Measurements from ENCODE around the gene SPN.

SPN gene

DNA sequence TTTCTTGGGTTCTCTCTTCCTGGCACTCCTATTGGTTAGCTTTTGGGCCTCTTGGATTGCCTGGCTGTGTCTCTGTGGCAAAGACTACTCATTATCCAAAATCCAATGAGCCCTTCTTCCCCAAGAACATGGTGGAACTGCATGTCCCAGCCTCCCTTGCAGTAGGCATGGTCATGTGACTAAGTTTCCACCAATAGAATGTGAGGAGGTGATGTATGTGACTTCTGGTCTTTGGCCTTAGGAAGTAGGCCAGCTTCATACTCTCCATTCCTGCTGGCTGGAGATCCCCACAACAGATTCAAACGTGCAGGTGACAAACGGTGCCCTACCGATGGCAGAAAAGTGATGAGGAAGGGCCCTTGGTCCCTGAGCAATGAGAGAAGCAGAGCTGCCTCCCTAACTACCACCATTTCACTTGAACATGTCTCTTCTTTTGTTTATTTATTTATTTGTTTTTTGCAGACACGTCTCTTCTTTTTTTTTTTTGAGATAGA is 17.3 kb upstream of the SPN start:
- no peaks in the 10 kb centered on the region for H3K9me3 ChIP-seq
- peak; percentile 35 for DNase-seq
- TF ChIP-seq, protein P1, sequence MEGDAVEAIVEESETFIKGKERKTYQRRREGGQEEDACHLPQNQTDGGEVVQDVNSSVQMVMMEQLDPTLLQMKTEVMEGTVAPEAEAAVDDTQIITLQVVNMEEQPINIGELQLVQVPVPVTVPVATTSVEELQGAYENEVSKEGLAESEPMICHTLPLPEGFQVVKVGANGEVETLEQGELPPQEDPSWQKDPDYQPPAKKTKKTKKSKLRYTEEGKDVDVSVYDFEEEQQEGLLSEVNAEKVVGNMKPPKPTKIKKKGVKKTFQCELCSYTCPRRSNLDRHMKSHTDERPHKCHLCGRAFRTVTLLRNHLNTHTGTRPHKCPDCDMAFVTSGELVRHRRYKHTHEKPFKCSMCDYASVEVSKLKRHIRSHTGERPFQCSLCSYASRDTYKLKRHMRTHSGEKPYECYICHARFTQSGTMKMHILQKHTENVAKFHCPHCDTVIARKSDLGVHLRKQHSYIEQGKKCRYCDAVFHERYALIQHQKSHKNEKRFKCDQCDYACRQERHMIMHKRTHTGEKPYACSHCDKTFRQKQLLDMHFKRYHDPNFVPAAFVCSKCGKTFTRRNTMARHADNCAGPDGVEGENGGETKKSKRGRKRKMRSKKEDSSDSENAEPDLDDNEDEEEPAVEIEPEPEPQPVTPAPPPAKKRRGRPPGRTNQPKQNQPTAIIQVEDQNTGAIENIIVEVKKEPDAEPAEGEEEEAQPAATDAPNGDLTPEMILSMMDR (IDR thresholded peaks at IDR 0.05; ENCODE audit: low read depth, low read length): no peak
- no peaks in the 10 kb centered on the region for H3K27me3 ChIP-seq
- H3K4me3 ChIP-seq (ENCODE audit: low read depth, low read length): no peak overlapping the region
- H3K36me3 ChIP-seq: no peaks in the 10 kb centered on the region
- no peaks in the 10 kb centered on the region for H3K4me1 ChIP-seq

DNA sequence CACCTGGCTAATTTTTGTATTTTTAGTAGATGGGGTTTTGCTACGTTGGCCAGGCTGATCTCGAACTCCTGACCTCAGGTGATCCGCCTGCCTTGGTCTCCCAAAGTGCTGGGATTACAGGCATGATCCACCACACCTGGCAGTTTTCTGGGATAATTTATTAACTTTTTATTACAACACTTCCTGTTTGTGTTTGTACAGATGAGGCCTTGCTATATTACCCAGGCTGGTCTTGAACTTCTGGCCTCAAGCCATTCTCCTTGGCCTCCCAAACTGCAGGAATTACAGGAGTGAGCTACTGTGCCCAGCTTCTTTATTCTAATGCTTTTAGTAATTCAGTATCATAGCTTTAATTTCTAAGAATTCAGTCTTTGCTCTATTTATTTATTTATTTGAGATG is 16.1 kb upstream of the SPN start:
- H3K4me1 ChIP-seq: 0 out of 2 replicates have a peak, but pooled peaks cover 1% of the 10 kb centered on the region
- H3K4me3 ChIP-seq (ENCODE audit: low read depth, low read length): no peak overlapping the region
- TF ChIP-seq, protein P1 (IDR thresholded peaks at IDR 0.05; ENCODE audit: low read depth, low read length): no peak
- no peak for DNase-seq
- no peaks in the 10 kb centered on the region for H3K27me3 ChIP-seq
- no peaks in the 10 kb centered on the region for H3K36me3 ChIP-seq
- H3K9me3 ChIP-seq: no peaks in the 10 kb centered on the region

DNA sequence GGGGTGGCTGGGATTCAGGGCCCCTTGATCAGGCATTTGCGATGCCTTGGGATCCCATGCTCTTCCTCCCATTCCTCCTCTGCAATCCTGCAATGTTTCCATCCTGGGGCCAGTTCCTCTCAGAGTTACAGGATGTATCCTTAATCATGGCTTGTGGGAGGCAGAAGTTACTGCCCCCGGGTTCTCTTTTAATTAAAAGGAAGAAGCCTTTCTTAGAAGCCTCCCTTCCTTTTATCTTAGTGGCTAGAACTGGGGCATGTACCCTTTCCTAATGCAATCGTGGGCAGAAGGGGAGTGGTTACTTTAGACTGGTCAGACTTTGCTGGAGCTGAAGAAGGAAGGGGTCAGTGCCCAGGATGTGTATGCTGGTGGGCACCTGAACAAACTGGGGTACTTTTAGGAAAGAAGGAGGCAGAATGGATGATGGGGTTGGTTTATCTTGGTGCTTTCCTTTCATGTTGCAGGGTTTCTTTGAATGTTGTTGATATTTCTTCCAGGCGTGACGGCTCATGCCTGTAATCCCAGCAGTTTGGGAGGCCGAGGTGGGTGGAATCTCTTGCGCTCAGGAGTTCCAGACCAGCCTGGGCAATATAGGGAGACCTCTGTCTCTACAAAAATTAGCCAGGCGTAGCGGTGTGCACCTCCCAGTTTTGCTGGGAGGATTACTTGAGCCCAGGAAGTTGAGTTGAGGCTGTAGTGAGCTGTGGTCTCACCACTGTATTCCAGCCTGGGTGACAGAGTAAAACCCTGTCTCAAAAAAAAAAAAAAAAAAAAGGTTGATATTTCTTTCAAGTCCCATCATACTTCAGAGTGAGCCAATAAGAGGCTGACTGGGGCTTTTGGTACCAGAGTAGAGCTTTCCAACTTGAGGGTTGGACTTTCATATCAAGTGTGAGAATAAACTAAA is 13.2 kb upstream of the SPN start:
- H3K9me3 ChIP-seq: no peaks in the 10 kb centered on the region
- no peak for DNase-seq
- H3K4me1 ChIP-seq: 0 out of 2 replicates have a peak, but pooled peaks cover 2% of the 10 kb centered on the region
- no peaks in the 10 kb centered on the region for H3K36me3 ChIP-seq
- no peak overlapping the region for H3K4me3 ChIP-seq (ENCODE audit: low read depth, low read length)
- no peaks in the 10 kb centered on the region for H3K27me3 ChIP-seq
- TF ChIP-seq, protein P1 (IDR thresholded peaks at IDR 0.05; ENCODE audit: low read depth, low read length): no peak

DNA sequence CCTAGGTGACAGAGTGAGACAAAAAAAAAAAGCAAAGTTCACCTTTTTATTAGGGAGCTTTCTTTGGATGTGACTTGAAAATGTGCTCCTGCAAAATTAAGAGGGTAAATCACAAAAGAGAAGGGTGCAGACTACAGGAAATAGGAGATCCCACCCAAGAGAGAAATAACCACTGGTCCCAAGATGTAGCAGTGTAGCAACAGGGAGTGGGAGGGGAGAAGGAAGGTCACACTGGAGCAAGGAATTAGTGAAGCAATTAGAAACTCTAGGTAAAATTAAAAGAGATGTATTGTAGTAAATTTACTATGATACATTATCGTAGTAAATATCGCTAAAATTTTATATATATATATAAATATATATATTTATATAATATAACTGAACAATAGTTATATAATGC is 12.3 kb upstream of the SPN start:
- H3K36me3 ChIP-seq: no peaks in the 10 kb centered on the region
- no peaks in the 10 kb centered on the region for H3K27me3 ChIP-seq
- 0 out of 2 replicates have a peak, but pooled peaks cover 2% of the 10 kb centered on the region for H3K4me1 ChIP-seq
- TF ChIP-seq, protein P1 (IDR thresholded peaks at IDR 0.05; ENCODE audit: low read depth, low read length): no peak
- DNase-seq: no peak
- no peaks in the 10 kb centered on the region for H3K9me3 ChIP-seq
- no peak overlapping the region for H3K4me3 ChIP-seq (ENCODE audit: low read depth, low read length)

DNA sequence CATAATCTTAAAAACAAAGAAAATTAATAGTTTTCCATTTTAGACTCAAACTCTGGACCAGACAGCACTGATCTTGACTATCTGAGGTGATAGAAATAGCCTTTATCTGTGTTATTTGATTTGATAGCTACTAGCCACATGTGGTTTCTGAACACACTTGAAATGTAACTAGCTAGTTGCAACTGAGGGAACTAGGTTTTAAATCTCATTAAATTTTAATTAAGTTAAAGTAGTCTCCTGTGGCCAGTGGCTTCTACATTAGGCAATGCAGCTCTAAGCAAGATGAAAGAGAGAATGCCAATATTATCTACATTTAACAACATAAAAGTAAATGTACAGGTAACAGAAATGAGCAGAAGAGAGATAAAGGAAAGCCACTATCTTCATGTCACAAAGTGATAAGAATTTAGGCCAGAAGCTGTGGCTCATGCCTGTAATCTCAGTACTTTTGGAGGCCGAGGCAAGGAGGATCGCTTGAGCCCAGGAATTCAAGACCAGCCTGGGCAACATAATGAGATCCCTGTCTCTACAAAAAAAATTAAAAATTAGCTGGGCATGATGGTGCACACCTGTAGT is 11.2 kb upstream of the SPN start:
- H3K4me3 ChIP-seq (ENCODE audit: low read depth, low read length): no peak overlapping the region
- H3K9me3 ChIP-seq: no peaks in the 10 kb centered on the region
- 0 out of 2 replicates have a peak, but pooled peaks cover 2% of the 10 kb centered on the region for H3K4me1 ChIP-seq
- no peaks in the 10 kb centered on the region for H3K27me3 ChIP-seq
- DNase-seq: no peak
- TF ChIP-seq, protein P1 (IDR thresholded peaks at IDR 0.05; ENCODE audit: low read depth, low read length): no peak
- H3K36me3 ChIP-seq: no peaks in the 10 kb centered on the region
